Mesenchymal stem cell (in vitro differentiated cells and primary cell): ENCODE data around the gene CYTH1.
A peak's percentile ranks its signal among the peaks of the same experiment; 100 is the strongest.

Experiments
- DNase-seq: peaks from one replicate; pipeline ENCODE4 v3.0.0-alpha.2; 2013
- H2AFZ ChIP-seq: one replicate; pipeline ENCODE4 v1.6.1; 2013; ENCODE audit warnings: low read depth, mild to moderate bottlenecking, control low read depth, inconsistent platforms, low read length, moderate library complexity
- H2AK5ac ChIP-seq: 2 replicates; pipeline ENCODE4 v1.6.1; 2013; ENCODE audit warnings: low read length, moderate library complexity, mild to moderate bottlenecking, inconsistent platforms; ENCODE audit not compliant: severe bottlenecking
- H2BK120ac ChIP-seq: one replicate; pipeline ENCODE4 v1.6.1; 2013; ENCODE audit warnings: low read depth, mild to moderate bottlenecking, inconsistent platforms, low read length, moderate library complexity
- H2BK12ac ChIP-seq, 2 experiments: one replicate each; pipeline ENCODE4 v1.6.1; 2013; ENCODE audit warnings: inconsistent platforms in 2 of 2, low read length in 2 of 2, mild to moderate bottlenecking in 2 of 2, moderate library complexity in 2 of 2, control low read depth in 1 of 2
- H2BK15ac ChIP-seq: one replicate; pipeline ENCODE4 v1.6.1; 2013; ENCODE audit warnings: mild to moderate bottlenecking, low read depth, inconsistent platforms; ENCODE audit not compliant: poor library complexity, severe bottlenecking
- H2BK5ac ChIP-seq: 2 replicates; pipeline ENCODE4 v1.6.1; 2013; ENCODE audit warnings: low read depth, mild to moderate bottlenecking, low read length, control low read depth, inconsistent platforms; ENCODE audit not compliant: poor library complexity, severe bottlenecking
- H3K14ac ChIP-seq, 2 experiments: one replicate each; pipeline ENCODE4 v1.6.1; 2013; ENCODE audit warnings: inconsistent platforms in 2 of 2, low read length in 2 of 2, control low read depth in 1 of 2, mild to moderate bottlenecking in 1 of 2, moderate library complexity in 1 of 2
- H3K18ac ChIP-seq, 2 experiments: one replicate each; pipeline ENCODE4 v1.6.1; 2013; ENCODE audit warnings: inconsistent platforms in 2 of 2, low read length in 2 of 2, control low read depth in 1 of 2, low read depth in 1 of 2, mild to moderate bottlenecking in 1 of 2
- H3K23ac ChIP-seq, 2 experiments: one replicate each; pipeline ENCODE4 v1.6.1; 2013; ENCODE audit warnings: inconsistent platforms in 2 of 2, low read length in 2 of 2, mild to moderate bottlenecking in 2 of 2, moderate library complexity in 2 of 2, control low read depth in 1 of 2
- H3K27ac ChIP-seq: 2 replicates; pipeline ENCODE4 v1.5.1; 2013; ENCODE audit warnings: mild to moderate bottlenecking, moderate library complexity, low read length, control low read depth, inconsistent platforms; ENCODE audit not compliant: poor library complexity, severe bottlenecking
- H3K27me3 ChIP-seq, 2 experiments: 2 replicates each; pipeline versions ENCODE4 v1.6.1 to v1.7.0; 2013; ENCODE audit warnings: low read length in 2 of 2, mild to moderate bottlenecking in 2 of 2, moderate library complexity in 2 of 2, control low read depth in 1 of 2, inconsistent platforms in 1 of 2; ENCODE audit not compliant: control insufficient read depth in 1 of 2, insufficient read depth in 1 of 2
- H3K36me3 ChIP-seq, 2 experiments: 2 replicates each; pipeline versions ENCODE4 v1.6.1 to v1.7.0; 2013; ENCODE audit warnings: low read length in 2 of 2, control low read depth in 1 of 2, inconsistent platforms in 1 of 2, low read depth in 1 of 2, mild to moderate bottlenecking in 1 of 2; ENCODE audit not compliant: insufficient read depth in 2 of 2, control insufficient read depth in 1 of 2
- H3K4ac ChIP-seq, 2 experiments: one replicate each; pipeline ENCODE4 v1.6.1; 2013; ENCODE audit warnings: inconsistent platforms in 2 of 2, low read length in 2 of 2, mild to moderate bottlenecking in 2 of 2, moderate library complexity in 2 of 2, control low read depth in 1 of 2, low read depth in 1 of 2
- H3K4me1 ChIP-seq: 2 replicates; pipeline ENCODE4 v1.6.1; 2013; ENCODE audit warnings: low read depth, low read length, control low read depth; ENCODE audit not compliant: control insufficient read depth, insufficient read depth
- H3K4me2 ChIP-seq: 2 replicates; pipeline ENCODE4 v1.6.1; 2013; ENCODE audit warnings: low read length, mild to moderate bottlenecking, inconsistent platforms; ENCODE audit not compliant: poor library complexity, severe bottlenecking
- H3K4me3 ChIP-seq, 2 experiments: 2 replicates each; pipeline versions ENCODE4 v1.5.1 to v1.7.0; 2013; ENCODE audit warnings: low read length in 2 of 2, mild to moderate bottlenecking in 2 of 2, control low read depth in 1 of 2, low read depth in 1 of 2; ENCODE audit not compliant: insufficient read depth in 1 of 2
- H3K79me1 ChIP-seq: replicated peaks from 2 replicates; pipeline ENCODE4 v1.6.1; 2013; ENCODE audit warnings: mild to moderate bottlenecking, control low read depth, low read length, inconsistent platforms; ENCODE audit not compliant: poor library complexity, severe bottlenecking
- H3K9ac ChIP-seq: 2 replicates; pipeline ENCODE4 v1.7.0; 2013; ENCODE audit warnings: mild to moderate bottlenecking, low read length, moderate library complexity
- H3K9me3 ChIP-seq: 2 replicates; pipeline ENCODE4 v1.7.0; 2013; ENCODE audit warnings: mild to moderate bottlenecking, low read length; ENCODE audit not compliant: control insufficient read depth
- H4K8ac ChIP-seq: one replicate; pipeline ENCODE4 v1.6.1; 2013; ENCODE audit warnings: inconsistent platforms, mild to moderate bottlenecking, low read length, moderate library complexity
- H4K91ac ChIP-seq: one replicate; pipeline ENCODE4 v1.6.1; 2013; ENCODE audit warnings: mild to moderate bottlenecking, low read length, inconsistent platforms
- WGBS: methylation state at CpG from one replicate; pipeline ENCODE4 v1.1.7; 2013; ENCODE audit warnings: mixed read lengths; 5-methylcytosine and 5-hydroxymethylcytosine counted together

Gene CYTH1

DNA sequence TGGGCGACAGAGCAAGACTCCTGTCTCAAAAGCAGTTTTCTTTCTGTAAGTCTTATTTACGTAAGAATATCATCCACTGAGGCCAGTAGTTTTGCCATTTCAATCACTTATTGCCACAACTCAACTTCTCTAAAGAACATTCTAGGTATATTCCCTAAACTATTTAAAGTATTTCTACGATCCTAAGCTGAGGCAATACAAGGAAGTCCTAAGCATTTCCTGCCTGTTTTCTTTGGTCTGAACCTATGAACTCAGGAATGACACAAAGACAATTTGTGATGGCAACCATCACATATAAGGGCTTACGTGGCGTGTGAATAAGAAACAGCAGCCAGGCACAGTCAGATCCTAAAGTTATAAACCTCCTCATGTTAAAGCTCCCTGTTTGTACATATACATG, 44.3 kb upstream of the CYTH1 start:
- H4K91ac ChIP-seq, result no peak overlapping the region
- H3K14ac ChIP-seq, result no peak overlapping the region
- no peak overlapping the region for H3K4me2 ChIP-seq
- H3K4ac ChIP-seq, result no peak overlapping the region
- peak overlapping the region; percentile 71 for H3K27ac ChIP-seq
- H3K79me1 ChIP-seq, result peaks cover 44% of the 10 kb centered on the region
- no peak overlapping the region for H2BK120ac ChIP-seq
- peaks cover 29% of the 10 kb centered on the region for H3K4me1 ChIP-seq
- H3K23ac ChIP-seq, result no peak overlapping the region
- no peak overlapping the region for H3K4me3 ChIP-seq
- WGBS, result 96% methylated on average over 5 of the region's 5 CpGs
- no peak overlapping the region for H2BK15ac ChIP-seq
- H3K9me3 ChIP-seq, result no peaks in the 10 kb centered on the region
- no peak overlapping the region for H3K9ac ChIP-seq
- no peak overlapping the region for H4K8ac ChIP-seq
- no peaks in the 10 kb centered on the region for H3K27me3 ChIP-seq
- peaks cover 60 to 91% of the 10 kb centered on the region in 2 experiments for H3K36me3 ChIP-seq
- no peak overlapping the region for H2AFZ ChIP-seq
- no peak overlapping the region for H3K18ac ChIP-seq
- no peak overlapping the region for H2AK5ac ChIP-seq
- peak; percentile 31 for DNase-seq
- no peak overlapping the region for H2BK5ac ChIP-seq
- no peak overlapping the region for H2BK12ac ChIP-seq

DNA sequence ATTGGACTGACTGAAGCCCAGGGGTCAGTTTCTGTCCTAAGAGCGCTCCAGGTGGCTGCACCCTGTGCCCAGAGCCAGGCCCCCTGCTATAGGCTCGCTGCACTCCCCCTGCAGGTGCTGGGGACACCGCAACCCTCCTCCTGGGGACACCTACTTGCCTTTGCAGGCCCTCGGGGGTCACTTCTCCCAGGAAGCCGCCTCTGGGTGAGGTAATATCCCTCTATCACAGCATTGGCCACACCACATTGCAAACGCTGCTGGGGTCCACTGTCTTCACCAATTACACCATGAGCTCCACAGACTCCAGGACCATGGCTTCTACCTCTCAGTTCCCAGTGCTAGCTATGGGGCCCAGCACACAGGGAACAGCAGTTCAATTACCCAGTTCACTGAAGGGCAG, 43.6 kb upstream of the CYTH1 start:
- H4K91ac ChIP-seq, result no peak overlapping the region
- H3K27ac ChIP-seq, result no peak overlapping the region
- no peaks in the 10 kb centered on the region for H3K27me3 ChIP-seq
- no peaks in the 10 kb centered on the region for H3K9me3 ChIP-seq
- H3K79me1 ChIP-seq, result peaks cover 47% of the 10 kb centered on the region
- no peak overlapping the region for H2BK120ac ChIP-seq
- H2BK12ac ChIP-seq, result no peak overlapping the region
- H3K4me1 ChIP-seq, result peaks cover 29% of the 10 kb centered on the region
- H2AK5ac ChIP-seq, result peak overlapping the region; percentile 14
- no peak overlapping the region for H3K4me2 ChIP-seq
- no peak overlapping the region for H2BK5ac ChIP-seq
- H4K8ac ChIP-seq, result no peak overlapping the region
- H3K18ac ChIP-seq, result no peak overlapping the region
- H3K23ac ChIP-seq, result no peak overlapping the region
- no peak overlapping the region for H3K4me3 ChIP-seq
- DNase-seq, result no peak
- 99% methylated on average over 6 of the region's 6 CpGs for WGBS
- H3K36me3 ChIP-seq, result peaks cover 63 to 91% of the 10 kb centered on the region in 2 experiments
- H3K9ac ChIP-seq, result no peak overlapping the region
- no peak overlapping the region for H2AFZ ChIP-seq
- H2BK15ac ChIP-seq, result no peak overlapping the region
- H3K4ac ChIP-seq, result no peak overlapping the region
- no peak overlapping the region for H3K14ac ChIP-seq

DNA sequence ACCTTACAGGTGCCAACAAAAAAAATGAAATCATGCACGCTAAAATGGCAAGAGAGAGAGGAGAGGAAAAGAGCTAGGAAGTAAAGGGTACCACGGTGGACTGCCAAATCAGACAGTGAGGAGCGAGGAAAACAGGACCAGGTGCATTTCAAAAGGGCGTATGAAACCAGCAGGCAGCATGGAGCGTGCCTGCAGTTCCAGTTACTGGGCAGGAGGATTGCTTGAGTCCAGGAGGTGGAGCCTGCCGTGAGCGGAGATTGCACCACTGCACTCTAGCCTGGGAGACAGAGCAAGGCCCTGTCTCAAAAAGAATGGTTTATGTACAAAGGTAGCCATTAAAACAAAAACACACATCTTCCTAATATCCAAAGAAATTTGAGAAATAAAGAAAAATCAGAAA, 42.2 kb upstream of the CYTH1 start:
- 98% methylated on average over 5 of the region's 7 CpGs for WGBS
- H2BK15ac ChIP-seq, result no peak overlapping the region
- H3K4me2 ChIP-seq, result no peak overlapping the region
- H3K9ac ChIP-seq, result no peak overlapping the region
- no peak overlapping the region for H3K27ac ChIP-seq
- H2BK5ac ChIP-seq, result no peak overlapping the region
- no peak overlapping the region for H2BK120ac ChIP-seq
- DNase-seq, result no peak
- H3K4ac ChIP-seq, result no peak overlapping the region
- no peak overlapping the region for H4K91ac ChIP-seq
- no peak overlapping the region for H2BK12ac ChIP-seq
- H3K79me1 ChIP-seq, result peaks cover 46% of the 10 kb centered on the region
- no peak overlapping the region for H2AFZ ChIP-seq
- H4K8ac ChIP-seq, result no peak overlapping the region
- peaks cover 72 to 91% of the 10 kb centered on the region in 2 experiments for H3K36me3 ChIP-seq
- H3K18ac ChIP-seq, result no peak overlapping the region
- peaks cover 29% of the 10 kb centered on the region for H3K4me1 ChIP-seq
- no peak overlapping the region for H3K14ac ChIP-seq
- no peaks in the 10 kb centered on the region for H3K9me3 ChIP-seq
- no peak overlapping the region for H2AK5ac ChIP-seq
- no peak overlapping the region for H3K23ac ChIP-seq
- no peaks in the 10 kb centered on the region for H3K27me3 ChIP-seq
- no peak overlapping the region for H3K4me3 ChIP-seq

DNA sequence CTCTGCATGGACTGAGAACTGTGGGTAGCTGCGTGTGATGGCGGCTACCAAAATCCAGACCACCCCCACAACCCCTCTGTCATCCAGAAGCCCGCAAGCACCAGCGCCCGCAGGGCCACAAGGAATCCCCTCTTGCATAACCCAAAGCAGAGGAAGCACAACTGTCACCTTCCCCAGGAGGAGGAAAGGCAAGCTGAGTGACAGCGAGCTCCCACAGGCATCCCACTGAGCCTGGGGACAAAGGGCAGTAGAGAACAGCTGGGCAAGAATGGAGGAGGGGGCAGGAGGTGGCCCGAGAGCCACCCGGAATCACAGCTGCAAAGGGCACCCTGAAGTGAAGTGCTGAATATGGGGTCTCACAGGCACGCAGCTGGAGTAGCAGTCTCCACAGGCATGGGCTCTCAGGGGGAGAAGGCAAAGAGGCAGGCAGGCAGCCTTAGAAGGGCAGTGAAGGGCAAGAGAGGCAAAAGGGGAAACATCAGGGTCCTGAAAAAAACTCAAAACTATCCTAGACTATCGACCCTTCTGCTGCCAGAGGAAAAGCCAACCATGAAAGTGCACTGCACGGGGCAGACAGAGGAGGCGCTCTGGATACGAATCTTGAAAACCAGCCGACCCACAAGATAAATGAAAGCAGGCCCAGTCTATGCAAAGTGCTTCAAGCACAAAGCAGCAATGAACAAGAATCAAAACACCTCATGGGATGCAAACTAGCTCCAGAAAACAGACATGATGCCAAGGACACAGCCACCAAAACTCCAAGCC, 41.4 kb upstream of the CYTH1 start:
- H2BK120ac ChIP-seq, result no peak overlapping the region
- H4K91ac ChIP-seq, result peak overlapping the region; percentile 28
- peak overlapping the region; percentile 21 for H2AK5ac ChIP-seq
- peaks cover 44% of the 10 kb centered on the region for H3K79me1 ChIP-seq
- H3K4ac ChIP-seq, result no peak overlapping the region
- H2BK15ac ChIP-seq, result no peak overlapping the region
- H3K4me2 ChIP-seq, result no peak overlapping the region
- H2BK5ac ChIP-seq, result peak overlapping the region; percentile 12
- H3K27ac ChIP-seq, result peak overlapping the region; percentile 70
- H3K36me3 ChIP-seq, result peaks cover 71 to 91% of the 10 kb centered on the region in 2 experiments
- no peak overlapping the region for H3K14ac ChIP-seq
- no peak overlapping the region for H4K8ac ChIP-seq
- no peak for DNase-seq
- no peak overlapping the region for H3K4me3 ChIP-seq
- H3K4me1 ChIP-seq, result peaks cover 27% of the 10 kb centered on the region
- no peak overlapping the region for H2BK12ac ChIP-seq
- H3K9ac ChIP-seq, result no peak overlapping the region
- no peak overlapping the region for H3K23ac ChIP-seq
- no peaks in the 10 kb centered on the region for H3K27me3 ChIP-seq
- H3K9me3 ChIP-seq, result no peaks in the 10 kb centered on the region
- no peak overlapping the region for H3K18ac ChIP-seq
- WGBS, result 97% methylated on average over 14 of the region's 14 CpGs
- H2AFZ ChIP-seq, result no peak overlapping the region
